Stimulated activated CD4-positive, alpha-beta T cell treated with anti-CD3 and anti-CD28 coated beads, Interleukin-1b, Interleukin-23, amount 100 ng/mL, for 1 hour (primary cell): Measurements from ENCODE around the gene ZNF296.
"Not testable (repeated sequence)": the region's sequence is repeated elsewhere in the genome, so short reads cannot be mapped to it uniquely, and the experiment has no call there.

Experiments
- DNase-seq, 2 donors: peaks; one replicate each; pipeline ENCODE4 v3.0.0-alpha.2; 2020; ENCODE audit warnings: low read depth in 2 of 2

Gene ZNF296

GRCh38 chr19:45076029-45076850 is at the start of gene ZNF296:
ZNF296 (minus strand) TSS chr19:45076478; CDS start chr19:45076373, 105 bp downstream.
- DNase-seq = peak in 1 of 2 donors; percentile 73

GRCh38 chr19:45125360-45125759 is 49.1 kb upstream of the ZNF296 start:
- DNase-seq = no peak

- DNase-seq = no peak
Observed at GRCh38 chr19:45124021-45124420, 47.7 kb upstream of the ZNF296 start.

GRCh38 chr19:45123440-45123850 is 47.2 kb upstream of the ZNF296 start:
- no peak for DNase-seq

- no peak for DNase-seq
Observed at GRCh38 chr19:45122832-45123231, 46.6 kb upstream of the ZNF296 start.

- no peak for DNase-seq
Observed at GRCh38 chr19:45121827-45122345, 45.6 kb upstream of the ZNF296 start.

GRCh38 chr19:45119582-45119981 is 43.3 kb upstream of the ZNF296 start:
- DNase-seq = no peak

GRCh38 chr19:45118591-45119355 is 42.5 kb upstream of the ZNF296 start:
- not testable (repeated sequence) for DNase-seq

GRCh38 chr19:45118106-45118505 is 41.8 kb upstream of the ZNF296 start:
- no peak for DNase-seq

GRCh38 chr19:45117671-45118070 is 41.4 kb upstream of the ZNF296 start:
- DNase-seq = no peak

- peak in 1 of 2 donors; percentile 17 for DNase-seq
Observed at GRCh38 chr19:45117167-45117594, 40.9 kb upstream of the ZNF296 start.

GRCh38 chr19:45115809-45116615 is 39.7 kb upstream of the ZNF296 start:
- no peak for DNase-seq

- no peak for DNase-seq
Observed at GRCh38 chr19:45114116-45114515, 37.8 kb upstream of the ZNF296 start.

GRCh38 chr19:45113628-45114027 is 37.4 kb upstream of the ZNF296 start:
- DNase-seq = no peak

- no peak for DNase-seq
Observed at GRCh38 chr19:45112111-45112827, 36.0 kb upstream of the ZNF296 start.

- DNase-seq = no peak
Observed at GRCh38 chr19:45110851-45111266, 34.6 kb upstream of the ZNF296 start.

GRCh38 chr19:45107621-45108150 is 31.4 kb upstream of the ZNF296 start:
- no peak for DNase-seq

GRCh38 chr19:45106363-45106762 is 30.1 kb upstream of the ZNF296 start:
- DNase-seq = not testable (repeated sequence)

GRCh38 chr19:45104658-45105349 is 28.5 kb upstream of the ZNF296 start:
- DNase-seq = no peak
